GM23248 (cell line): Measurements from ENCODE around the gene SYK.

Source experiments
- EZH2 ChIP-seq: fragments of 200-600 bp; sonication (generic); IDR thresholded peaks from 2 replicates; pipeline ENCODE4 v1.6.1; 2018; ENCODE audit warnings: antibody characterized with exemption, mild to moderate bottlenecking; ENCODE audit not compliant: insufficient read depth, poor library complexity, severe bottlenecking
- EZH2phosphoT487 ChIP-seq: fragments of 200-600 bp; sonication (generic); IDR thresholded peaks from 2 replicates; pipeline ENCODE4 v1.6.1; 2018; ENCODE audit warnings: antibody characterized with exemption, moderate library complexity, mild to moderate bottlenecking, low read depth; ENCODE audit not compliant: insufficient read depth

- TF ChIP-seq EZH2phosphoT487, result no peak
- no peak for TF ChIP-seq EZH2
These were observed 56.2 kb downstream of the SYK start for GRCh38 chr9:90857855-90858254.
